ENCODE measurements around the gene TAC1.

GRCh38 chr7:97733276-97734161 lies 1.6 kb downstream of the TAC1 start:
- TF ChIP-seq POLR2A (IDR thresholded peaks at IDR 0.05) = no peak
- TF ChIP-seq, protein P1, sequence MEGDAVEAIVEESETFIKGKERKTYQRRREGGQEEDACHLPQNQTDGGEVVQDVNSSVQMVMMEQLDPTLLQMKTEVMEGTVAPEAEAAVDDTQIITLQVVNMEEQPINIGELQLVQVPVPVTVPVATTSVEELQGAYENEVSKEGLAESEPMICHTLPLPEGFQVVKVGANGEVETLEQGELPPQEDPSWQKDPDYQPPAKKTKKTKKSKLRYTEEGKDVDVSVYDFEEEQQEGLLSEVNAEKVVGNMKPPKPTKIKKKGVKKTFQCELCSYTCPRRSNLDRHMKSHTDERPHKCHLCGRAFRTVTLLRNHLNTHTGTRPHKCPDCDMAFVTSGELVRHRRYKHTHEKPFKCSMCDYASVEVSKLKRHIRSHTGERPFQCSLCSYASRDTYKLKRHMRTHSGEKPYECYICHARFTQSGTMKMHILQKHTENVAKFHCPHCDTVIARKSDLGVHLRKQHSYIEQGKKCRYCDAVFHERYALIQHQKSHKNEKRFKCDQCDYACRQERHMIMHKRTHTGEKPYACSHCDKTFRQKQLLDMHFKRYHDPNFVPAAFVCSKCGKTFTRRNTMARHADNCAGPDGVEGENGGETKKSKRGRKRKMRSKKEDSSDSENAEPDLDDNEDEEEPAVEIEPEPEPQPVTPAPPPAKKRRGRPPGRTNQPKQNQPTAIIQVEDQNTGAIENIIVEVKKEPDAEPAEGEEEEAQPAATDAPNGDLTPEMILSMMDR (IDR thresholded peaks at IDR 0.05) = no peak

Measured in adrenal gland (tissue), 5 donors.